ENCODE measurements around the gene THSD7B.

Gene THSD7B

GRCh38 chr2:136767030-136767429, 1.7 kb downstream of the THSD7B start:
- peaks cover 29% of the 10 kb centered on the region for H3K27me3 ChIP-seq (ENCODE audit: control insufficient read depth, insufficient read depth, low read length)
- H3K9me3 ChIP-seq (replicated peaks; ENCODE audit: low read length): no peaks in the 10 kb centered on the region
- no peak overlapping the region for H3K4me2 ChIP-seq (ENCODE audit: low read length)
- no peaks in the 10 kb centered on the region for H3K4me1 ChIP-seq (ENCODE audit: control insufficient read depth, insufficient read depth, low read length)
- H3K4me3 ChIP-seq (ENCODE audit: low read length): no peak overlapping the region
- no peaks in the 10 kb centered on the region for H3K36me3 ChIP-seq (ENCODE audit: insufficient read depth, low read length)
- H3K9ac ChIP-seq (ENCODE audit: low read depth, low read length): no peak overlapping the region

- Histone ChIP-seq H3K4me2 (ENCODE audit: low read length) (no peak overlapping the region), H3K9ac (ENCODE audit: low read depth, low read length) (no peak overlapping the region), H3K9me3 (replicated peaks; ENCODE audit: low read length) (no peaks in the 10 kb centered on the region), H3K4me3 (ENCODE audit: low read length) (no peak overlapping the region), H3K4me1 (ENCODE audit: control insufficient read depth, insufficient read depth, low read length) (no peaks in the 10 kb centered on the region), H3K36me3 (ENCODE audit: insufficient read depth, low read length) (no peaks in the 10 kb centered on the region), H3K27me3 (ENCODE audit: control insufficient read depth, insufficient read depth, low read length) (peaks cover 19% of the 10 kb centered on the region)
Observed at GRCh38 chr2:136769871-136770270, 4.5 kb downstream of the THSD7B start.

GRCh38 chr2:136770384-136770783, 5.0 kb downstream of the THSD7B start:
- Histone ChIP-seq H3K27me3 (ENCODE audit: control insufficient read depth, insufficient read depth, low read length) (peaks cover 16% of the 10 kb centered on the region), H3K4me2 (ENCODE audit: low read length) (no peak overlapping the region), H3K4me1 (ENCODE audit: control insufficient read depth, insufficient read depth, low read length) (no peaks in the 10 kb centered on the region), H3K36me3 (ENCODE audit: insufficient read depth, low read length) (no peaks in the 10 kb centered on the region), H3K4me3 (ENCODE audit: low read length) (no peak overlapping the region), H3K9ac (ENCODE audit: low read depth, low read length) (no peak overlapping the region), H3K9me3 (replicated peaks; ENCODE audit: low read length) (no peaks in the 10 kb centered on the region)

GRCh38 chr2:136777391-136777790, 12.0 kb downstream of the THSD7B start:
- Histone ChIP-seq H3K4me3 (ENCODE audit: low read length) (no peak overlapping the region), H3K27me3 (ENCODE audit: control insufficient read depth, insufficient read depth, low read length) (no peaks in the 10 kb centered on the region), H3K4me2 (ENCODE audit: low read length) (no peak overlapping the region), H3K9me3 (replicated peaks; ENCODE audit: low read length) (no peaks in the 10 kb centered on the region), H3K9ac (ENCODE audit: low read depth, low read length) (no peak overlapping the region), H3K36me3 (ENCODE audit: insufficient read depth, low read length) (no peaks in the 10 kb centered on the region), H3K4me1 (ENCODE audit: control insufficient read depth, insufficient read depth, low read length) (no peaks in the 10 kb centered on the region)

GRCh38 chr2:136783856-136784255, 18.5 kb downstream of the THSD7B start:
- Histone ChIP-seq H3K9me3 (replicated peaks; ENCODE audit: low read length) (no peaks in the 10 kb centered on the region), H3K27me3 (ENCODE audit: control insufficient read depth, insufficient read depth, low read length) (no peaks in the 10 kb centered on the region), H3K4me3 (ENCODE audit: low read length) (no peak overlapping the region), H3K4me1 (ENCODE audit: control insufficient read depth, insufficient read depth, low read length) (no peaks in the 10 kb centered on the region), H3K36me3 (ENCODE audit: insufficient read depth, low read length) (no peaks in the 10 kb centered on the region), H3K9ac (ENCODE audit: low read depth, low read length) (no peak overlapping the region), H3K4me2 (ENCODE audit: low read length) (no peak overlapping the region)

GRCh38 chr2:136785215-136785614, 19.9 kb downstream of the THSD7B start:
- no peaks in the 10 kb centered on the region for H3K9me3 ChIP-seq (replicated peaks; ENCODE audit: low read length)

GRCh38 chr2:136787970-136788369, 22.6 kb downstream of the THSD7B start:
- Histone ChIP-seq H3K9me3 (replicated peaks; ENCODE audit: low read length) (no peaks in the 10 kb centered on the region), H3K4me3 (ENCODE audit: low read length) (no peak overlapping the region), H3K9ac (ENCODE audit: low read depth, low read length) (no peak overlapping the region), H3K36me3 (ENCODE audit: insufficient read depth, low read length) (no peaks in the 10 kb centered on the region), H3K4me1 (ENCODE audit: control insufficient read depth, insufficient read depth, low read length) (no peaks in the 10 kb centered on the region), H3K4me2 (ENCODE audit: low read length) (no peak overlapping the region), H3K27me3 (ENCODE audit: control insufficient read depth, insufficient read depth, low read length) (no peaks in the 10 kb centered on the region)

More at GRCh38 chr2:136785215-136785614, 19.9 kb downstream of the THSD7B start:
- no peaks in the 10 kb centered on the region for H3K27me3 ChIP-seq (ENCODE audit: control insufficient read depth, insufficient read depth, low read length)
- H3K36me3 ChIP-seq (ENCODE audit: insufficient read depth, low read length): no peaks in the 10 kb centered on the region
- no peak overlapping the region for H3K4me3 ChIP-seq (ENCODE audit: low read length)
- H3K4me1 ChIP-seq (ENCODE audit: control insufficient read depth, insufficient read depth, low read length): no peaks in the 10 kb centered on the region
- no peak overlapping the region for H3K4me2 ChIP-seq (ENCODE audit: low read length)
- no peak overlapping the region for H3K9ac ChIP-seq (ENCODE audit: low read depth, low read length)

GRCh38 chr2:136796339-136796738, 31.0 kb downstream of the THSD7B start:
- no peak overlapping the region for H3K4me3 ChIP-seq (ENCODE audit: low read length)
- H3K27me3 ChIP-seq (ENCODE audit: control insufficient read depth, insufficient read depth, low read length): no peaks in the 10 kb centered on the region
- no peaks in the 10 kb centered on the region for H3K36me3 ChIP-seq (ENCODE audit: insufficient read depth, low read length)
- H3K4me1 ChIP-seq (ENCODE audit: control insufficient read depth, insufficient read depth, low read length): no peaks in the 10 kb centered on the region
- no peaks in the 10 kb centered on the region for H3K9me3 ChIP-seq (replicated peaks; ENCODE audit: low read length)
- H3K4me2 ChIP-seq (ENCODE audit: low read length): no peak overlapping the region
- no peak overlapping the region for H3K9ac ChIP-seq (ENCODE audit: low read depth, low read length)

- H3K4me2 ChIP-seq (ENCODE audit: low read length): no peak overlapping the region
- no peaks in the 10 kb centered on the region for H3K4me1 ChIP-seq (ENCODE audit: control insufficient read depth, insufficient read depth, low read length)
- no peaks in the 10 kb centered on the region for H3K36me3 ChIP-seq (ENCODE audit: insufficient read depth, low read length)
- no peaks in the 10 kb centered on the region for H3K9me3 ChIP-seq (replicated peaks; ENCODE audit: low read length)
- H3K27me3 ChIP-seq (ENCODE audit: control insufficient read depth, insufficient read depth, low read length): no peaks in the 10 kb centered on the region
- H3K9ac ChIP-seq (ENCODE audit: low read depth, low read length): no peak overlapping the region
- no peak overlapping the region for H3K4me3 ChIP-seq (ENCODE audit: low read length)
Observed at GRCh38 chr2:136798766-136799165, 33.4 kb downstream of the THSD7B start.

GRCh38 chr2:136801661-136802060, 36.3 kb downstream of the THSD7B start:
- Histone ChIP-seq H3K4me1 (ENCODE audit: control insufficient read depth, insufficient read depth, low read length) (no peaks in the 10 kb centered on the region), H3K9ac (ENCODE audit: low read depth, low read length) (no peak overlapping the region), H3K36me3 (ENCODE audit: insufficient read depth, low read length) (no peaks in the 10 kb centered on the region), H3K9me3 (replicated peaks; ENCODE audit: low read length) (peaks cover 2% of the 10 kb centered on the region), H3K4me3 (ENCODE audit: low read length) (no peak overlapping the region), H3K27me3 (ENCODE audit: control insufficient read depth, insufficient read depth, low read length) (no peaks in the 10 kb centered on the region), H3K4me2 (ENCODE audit: low read length) (no peak overlapping the region)

GRCh38 chr2:136809998-136810397, 44.7 kb downstream of the THSD7B start:
- H3K4me1 ChIP-seq (ENCODE audit: control insufficient read depth, insufficient read depth, low read length): no peaks in the 10 kb centered on the region
- H3K9me3 ChIP-seq (replicated peaks; ENCODE audit: low read length): peaks cover 2% of the 10 kb centered on the region
- H3K4me3 ChIP-seq (ENCODE audit: low read length): no peak overlapping the region
- no peak overlapping the region for H3K9ac ChIP-seq (ENCODE audit: low read depth, low read length)
- no peaks in the 10 kb centered on the region for H3K27me3 ChIP-seq (ENCODE audit: control insufficient read depth, insufficient read depth, low read length)
- no peaks in the 10 kb centered on the region for H3K36me3 ChIP-seq (ENCODE audit: insufficient read depth, low read length)
- no peak overlapping the region for H3K4me2 ChIP-seq (ENCODE audit: low read length)

- no peak overlapping the region for H3K4me3 ChIP-seq (ENCODE audit: low read length)
- no peaks in the 10 kb centered on the region for H3K4me1 ChIP-seq (ENCODE audit: control insufficient read depth, insufficient read depth, low read length)
- no peaks in the 10 kb centered on the region for H3K27me3 ChIP-seq (ENCODE audit: control insufficient read depth, insufficient read depth, low read length)
- no peak overlapping the region for H3K4me2 ChIP-seq (ENCODE audit: low read length)
- no peak overlapping the region for H3K9ac ChIP-seq (ENCODE audit: low read depth, low read length)
- peaks cover 4% of the 10 kb centered on the region for H3K9me3 ChIP-seq (replicated peaks; ENCODE audit: low read length)
- H3K36me3 ChIP-seq (ENCODE audit: insufficient read depth, low read length): no peaks in the 10 kb centered on the region
Observed at GRCh38 chr2:136818839-136819238, 53.5 kb downstream of the THSD7B start.
